Bronchial epithelial cell (primary cell): Measurements from ENCODE around the gene ZNF821. TPM values are rescaled to one million over a fixed set of nuclear protein-coding genes. Genes with fewer than 3 reads are reported as not detected.
"Not testable (repeated sequence)": the region's sequence is repeated elsewhere in the genome, so short reads cannot be mapped to it uniquely, and the experiment has no call there.

Experiments
- DNase-seq: peaks from one replicate; pipeline ENCODE4 v3.0.0-alpha.2; 2010; ENCODE audit warnings: low read depth
- FAIRE-seq: peaks from 2 replicates; lab custom pipeline; 2011; peaks lifted over from hg19 to GRCh38; lab: Jason Lieb, UNC
- H3K27me3 ChIP-seq: 2 replicates; pipeline ENCODE4 v1.5.1; 2011; ENCODE audit warnings: low read length; ENCODE audit not compliant: control insufficient read depth, insufficient read depth
- H3K36me3 ChIP-seq: 2 replicates; pipeline ENCODE4 v1.5.1; 2011; ENCODE audit warnings: low read length; ENCODE audit not compliant: control insufficient read depth, insufficient read depth
- H3K4me3 ChIP-seq: 2 replicates; pipeline ENCODE4 v1.5.1; 2011; ENCODE audit warnings: mild to moderate bottlenecking, low read depth, low read length, control low read depth
- total RNA-seq: library from RNA; depleted of rRNA; stranded (reverse); fragments of >200 nt; gene quantifications from 2 replicates; pipeline ENCODE4 v1.2.1, GENCODE V29; 2014
- TF ChIP-seq, protein P1 (sequence below): IDR thresholded peaks from 2 replicates; pipeline ENCODE4 v1.5.1; 2011; ENCODE audit warnings: mild to moderate bottlenecking, moderate library complexity, low read length, control low read depth, inconsistent platforms; ENCODE audit not compliant: insufficient read depth, severe bottlenecking

ZNF821 gene
- total RNA-seq, 1 donor from 2014 or later: 9.5 TPM

DNA sequence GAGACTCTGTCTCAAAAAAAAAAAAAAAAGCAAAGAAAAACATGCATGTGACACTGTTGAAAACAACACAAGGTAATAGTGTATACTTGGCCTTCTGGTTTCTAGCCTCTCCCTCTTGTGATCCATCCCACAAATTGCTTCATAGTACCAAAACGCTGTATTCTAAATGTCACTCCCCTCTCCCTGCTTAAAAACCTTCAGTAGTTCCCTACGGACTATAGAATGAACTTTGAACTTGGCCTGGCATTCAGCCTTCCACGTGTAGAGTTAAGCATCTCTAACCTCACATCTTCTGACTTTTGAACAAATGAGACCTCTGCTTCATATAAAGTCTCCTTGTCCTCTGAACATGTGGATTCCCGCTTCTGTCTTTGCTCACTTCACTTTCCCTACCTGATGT, 5.1 kb downstream of the ZNF821 start:
- H3K27me3 ChIP-seq: no peaks in the 10 kb centered on the region
- peaks cover 3% of the 10 kb centered on the region for H3K36me3 ChIP-seq
- no peak for DNase-seq
- no peak for FAIRE-seq
- H3K4me3 ChIP-seq: no peak overlapping the region
- TF ChIP-seq, protein P1, sequence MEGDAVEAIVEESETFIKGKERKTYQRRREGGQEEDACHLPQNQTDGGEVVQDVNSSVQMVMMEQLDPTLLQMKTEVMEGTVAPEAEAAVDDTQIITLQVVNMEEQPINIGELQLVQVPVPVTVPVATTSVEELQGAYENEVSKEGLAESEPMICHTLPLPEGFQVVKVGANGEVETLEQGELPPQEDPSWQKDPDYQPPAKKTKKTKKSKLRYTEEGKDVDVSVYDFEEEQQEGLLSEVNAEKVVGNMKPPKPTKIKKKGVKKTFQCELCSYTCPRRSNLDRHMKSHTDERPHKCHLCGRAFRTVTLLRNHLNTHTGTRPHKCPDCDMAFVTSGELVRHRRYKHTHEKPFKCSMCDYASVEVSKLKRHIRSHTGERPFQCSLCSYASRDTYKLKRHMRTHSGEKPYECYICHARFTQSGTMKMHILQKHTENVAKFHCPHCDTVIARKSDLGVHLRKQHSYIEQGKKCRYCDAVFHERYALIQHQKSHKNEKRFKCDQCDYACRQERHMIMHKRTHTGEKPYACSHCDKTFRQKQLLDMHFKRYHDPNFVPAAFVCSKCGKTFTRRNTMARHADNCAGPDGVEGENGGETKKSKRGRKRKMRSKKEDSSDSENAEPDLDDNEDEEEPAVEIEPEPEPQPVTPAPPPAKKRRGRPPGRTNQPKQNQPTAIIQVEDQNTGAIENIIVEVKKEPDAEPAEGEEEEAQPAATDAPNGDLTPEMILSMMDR: no peak

DNA sequence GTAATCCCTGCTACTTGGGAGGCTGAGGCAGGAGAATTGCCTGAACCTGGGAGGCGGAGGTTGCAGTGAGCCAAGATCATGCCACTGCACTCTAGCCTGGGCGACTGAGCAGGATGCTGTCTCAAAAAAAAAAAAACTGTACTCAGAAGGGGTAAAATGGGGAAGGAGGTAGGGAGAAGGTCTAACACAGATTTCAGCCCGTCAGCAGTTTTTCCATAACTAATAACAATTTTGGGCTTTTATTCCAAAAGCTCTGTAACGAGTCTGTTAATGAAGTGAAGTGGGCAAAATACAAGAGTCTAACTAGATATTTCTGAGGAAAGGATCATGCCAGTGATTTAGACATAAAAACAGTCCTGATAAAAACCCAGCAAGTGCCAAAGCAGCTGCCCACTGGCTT, 10.8 kb downstream of the ZNF821 start:
- TF ChIP-seq, protein P1: no peak
- FAIRE-seq (no peak), DNase-seq (no peak)
- Histone ChIP-seq H3K36me3 (no peaks in the 10 kb centered on the region), H3K27me3 (no peaks in the 10 kb centered on the region), H3K4me3 (no peak overlapping the region)

DNA sequence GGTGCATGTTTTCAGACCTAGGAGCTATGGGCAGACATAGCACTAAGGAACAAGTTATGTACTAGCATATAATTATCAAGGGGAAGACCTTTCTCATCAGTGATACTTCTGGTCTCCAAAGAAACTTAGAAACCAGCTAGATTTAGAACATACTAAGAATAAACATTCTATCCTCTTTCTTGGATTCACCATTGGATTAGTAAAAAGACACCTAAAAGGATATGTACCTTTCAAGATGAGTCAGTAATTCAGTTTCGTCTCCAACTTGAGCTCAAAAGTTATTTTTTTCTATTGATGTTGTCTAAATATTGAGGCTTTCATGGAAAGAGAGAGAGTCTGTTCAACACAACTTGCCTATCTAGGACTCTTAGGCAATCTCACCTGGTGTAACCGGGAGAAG, 13.2 kb downstream of the ZNF821 start:
- FAIRE-seq (no peak), DNase-seq (no peak)
- TF ChIP-seq, protein P1: no peak
- Histone ChIP-seq H3K4me3 (no peak overlapping the region), H3K27me3 (no peaks in the 10 kb centered on the region), H3K36me3 (peaks cover 3% of the 10 kb centered on the region)

DNA sequence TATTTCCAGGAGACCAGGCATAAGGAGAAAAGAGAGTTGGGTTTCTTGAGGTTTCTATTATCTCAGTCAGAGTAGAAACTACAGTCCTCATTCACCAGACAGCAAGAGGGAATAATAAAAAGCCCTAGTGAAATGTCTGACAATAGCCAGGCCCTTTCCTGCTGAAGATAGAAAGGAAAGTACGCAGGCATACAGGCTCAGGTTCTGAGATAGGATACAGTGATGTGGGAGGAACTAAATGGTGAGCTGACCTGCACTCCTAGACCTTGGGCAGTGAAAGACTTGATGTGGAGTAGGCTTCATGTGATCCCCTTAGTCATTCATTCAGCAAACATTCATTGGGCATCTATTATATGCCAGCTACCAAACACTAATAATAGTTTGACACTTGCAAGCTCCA, 14.9 kb downstream of the ZNF821 start:
- H3K36me3 ChIP-seq: peaks cover 4% of the 10 kb centered on the region
- H3K27me3 ChIP-seq: no peaks in the 10 kb centered on the region
- FAIRE-seq: no peak
- TF ChIP-seq, protein P1: no peak
- no peak for DNase-seq
- H3K4me3 ChIP-seq: no peak overlapping the region

DNA sequence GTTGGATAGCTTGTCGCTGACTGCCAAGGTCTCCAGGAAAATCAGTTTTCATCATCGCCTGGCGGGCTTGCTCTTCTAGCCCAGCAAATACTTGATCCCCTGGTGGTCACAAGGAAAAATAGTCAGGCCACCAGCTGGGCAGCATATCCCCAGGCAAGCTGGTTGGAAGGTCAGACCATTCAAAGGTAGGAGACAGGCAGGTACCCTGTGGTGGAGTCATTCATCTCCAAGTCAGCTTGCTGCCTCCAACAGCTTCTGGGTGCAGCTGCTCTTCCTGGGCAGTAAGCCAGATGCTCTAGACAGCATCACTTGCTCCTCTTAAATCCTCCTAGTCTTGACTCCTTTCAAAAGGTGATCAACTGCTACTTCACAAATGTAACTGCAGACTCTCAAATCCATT, 16.0 kb downstream of the ZNF821 start:
- peaks cover 4% of the 10 kb centered on the region for H3K36me3 ChIP-seq
- TF ChIP-seq, protein P1: no peak
- no peak for FAIRE-seq
- H3K4me3 ChIP-seq: no peak overlapping the region
- no peak for DNase-seq
- no peaks in the 10 kb centered on the region for H3K27me3 ChIP-seq

DNA sequence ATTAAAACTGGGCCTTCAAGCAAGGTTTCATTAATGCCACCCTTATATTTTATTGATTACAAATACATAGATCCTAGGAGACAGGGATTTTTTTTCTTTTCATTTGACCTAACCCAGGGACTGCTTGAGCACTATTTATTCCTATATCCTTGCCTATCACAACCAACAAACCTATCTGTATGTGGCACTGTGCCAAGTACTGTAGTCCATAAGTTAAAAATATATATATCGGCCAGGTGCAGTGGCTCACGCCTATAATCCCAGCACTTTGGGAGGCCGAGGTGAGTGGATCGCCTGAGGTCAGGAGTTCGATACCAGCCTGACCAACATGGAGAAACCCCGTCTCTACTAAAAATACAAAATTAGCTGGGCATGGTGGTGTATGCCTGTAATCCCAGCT, 16.8 kb downstream of the ZNF821 start:
- H3K27me3 ChIP-seq, H3K4me3 ChIP-seq, H3K36me3 ChIP-seq, FAIRE-seq, DNase-seq: not testable (repeated sequence)
